Heart right ventricle (tissue), 16 donors: ENCODE results near the gene TSSK2. TPM values are rescaled to one million over a fixed set of nuclear protein-coding genes. Genes with fewer than 3 reads are reported as not detected.

ENCODE experiments used
- ATAC-seq, 8 donors: fragments of 200-7000 bp; cut with Tn5 transposase; one replicate each; pipeline ENCODE4 v1.9.1; 2020; ENCODE audit warnings: mild to moderate bottlenecking in 8 of 8, moderate library complexity in 8 of 8, moderate number of reproducible peaks in 1 of 8
- DNase-seq, 2 donors: peaks; one replicate each; pipeline ENCODE4 v3.0.0-alpha.2; 2020
- H3K27ac ChIP-seq, 10 donors: fragments of 200-600 bp; sonication (generic) in 2 of 10; one replicate each; pipeline versions ENCODE4 v1.5.0 to v1.8.0; 2020 to 2022; ENCODE audit warnings: mild to moderate bottlenecking in 3 of 10
- H3K27me3 ChIP-seq, 7 donors: fragments of 200-600 bp; one replicate each; pipeline ENCODE4 v1.8.0; 2021 to 2022; ENCODE audit warnings: mild to moderate bottlenecking in 2 of 7
- H3K36me3 ChIP-seq, 9 donors: fragments of 200-600 bp; sonication (generic) in 1 of 9; one replicate each; pipeline versions ENCODE4 v1.5.0 to v1.8.0; 2020 to 2022; ENCODE audit warnings: mild to moderate bottlenecking in 2 of 9
- H3K4me1 ChIP-seq, 9 donors: fragments of 200-600 bp; sonication (generic) in 1 of 9; one replicate each; pipeline versions ENCODE4 v1.5.0 to v1.8.0; 2020 to 2022; ENCODE audit warnings: mild to moderate bottlenecking in 4 of 9
- H3K4me3 ChIP-seq, 10 donors: fragments of 200-600 bp; sonication (generic) in 2 of 10; one replicate each; pipeline versions ENCODE4 v1.5.0 to v1.8.0; 2020 to 2022; ENCODE audit warnings: mild to moderate bottlenecking in 7 of 10, moderate library complexity in 2 of 10
- H3K9me3 ChIP-seq, 11 donors: fragments of 200-600 bp in 10 of 11; sonication (generic) in 2 of 11; one replicate each; pipeline versions ENCODE4 v1.5.0 to v1.8.0; 2013 to 2022; ENCODE audit warnings: mild to moderate bottlenecking in 2 of 11, control low read depth in 1 of 11, moderate library complexity in 1 of 11
- CTCF ChIP-seq, 9 donors: fragments of 200-600 bp; sonication (generic) in 2 of 9; IDR thresholded peaks; one replicate each; pipeline versions ENCODE4 v1.5.0 to v1.8.0; 2021 to 2022; ENCODE audit warnings: antibody characterized with exemption in 9 of 9, mild to moderate bottlenecking in 5 of 9, moderate library complexity in 1 of 9
- WGBS, 2 donors: extraction: QIAGEN DNeasy Blood & Tissue Kit; methylation state at CpG; one replicate each; pipeline ENCODE4 v1.1.7; 2013; ENCODE audit warnings: inconsistent platforms in 1 of 2; 5-methylcytosine and 5-hydroxymethylcytosine counted together
- intact Hi-C, 10 donors: fragments of 100-400 bp; cut with DNase I; formaldehyde crosslinking; loops; one replicate each; pipeline versions ENCODE4 v1.11.1 to v1.14.2; 2022
- polyA plus RNA-seq, 2 donors: library from polyadenylated mRNA; stranded (reverse); fragments of 200-250 nt; gene quantifications; one replicate each; pipeline ENCODE4 v1.2.3, GENCODE V29; 2013
- total RNA-seq, 10 donors: library from RNA; stranded (reverse); fragmentation: NEBNext Ultra II Directional in 3 of 10; extraction: Animal tissue kit (Norgen Biotek cat#: 25700) in 3 of 10; gene quantifications; one replicate each; pipeline versions ENCODE4 v1.2.1 to v1.2.4, GENCODE V29; 2021 to 2023
- donor health status: Arrhythmogenic right ventricular cardiomyopathy.
- donor health status: ischemic (EF 13 %, LVEDD 7.1; RV severe dilation, severe dysfunction).
- donor health status: healthy with polysubstance abuse.
- donor health status: DM: no; HTN: yes; CAD: no.
- donor health status: DM: no; HTN: no; CAD: no.
- donor health status: ischemic (EF 25% LVEDD 6.9; RV normal size, moderate dysfunction).
- donor health status: ischemic (EF 25% LVEDD 5.7; RV mildly dilated, moderate dysfunction).
- donor health status: healthy.
- donor health status: DM: yes; HTN: yes; CAD: no.
- donor health status: Ischemic cardiomyopathy.
- donor health status: ischemic (EF 35%, LVEDD 5.7; RV mildly dilated, moderate dysfunction).
- donor health status: nonischemic (EF 11% LVEDD 7.7; RV severe dilation, severe dysfunction).
- donor health status: DM: yes; HTN: yes; CAD: no.
- donor health status: PGD.
- donor health status: ischemic (EF 29% LVEDD 5.4; RV normal size, mild dysfunction).
- donor health status: nonischemic (EF 23%, LVEDD 6.1; RV moderate dilation, normal function).

Gene TSSK2
- total and polyA plus RNA-seq, 12 donors = 0.14 to 0.37 (median 0.19) TPM; not detected in 9

GRCh38 chr22:19110646-19111045 lies 20.5 kb upstream of the TSSK2 start:
- ATAC-seq (no peak), DNase-seq (no peak)
- Histone ChIP-seq H3K4me1 (peaks cover 21 to 77% (median 59%) of the 10 kb centered on the region in 9 donors), H3K27ac (peak overlapping the region in 1 of 10 donors; percentile 78), H3K4me3 (no peak overlapping the region), H3K27me3 (no peaks in the 10 kb centered on the region), H3K36me3 (peaks cover 0 to 5% (median 0%) of the 10 kb centered on the region in 9 donors), H3K9me3 (no peaks in the 10 kb centered on the region)
- intact Hi-C loops = loop anchor here in 1 of 10 donors (5.0 kb wide), 1 partner anchor 52 kb away; no protein-coding TSS in a partner anchor
- TF ChIP-seq CTCF (IDR thresholded peaks at IDR 0.05) = no peak

- TF ChIP-seq CTCF (IDR thresholded peaks at IDR 0.05) = no peak
Observed at GRCh38 chr22:19111140-19111539, 20.0 kb upstream of the TSSK2 start.

GRCh38 chr22:19111584-19111983 lies 19.5 kb upstream of the TSSK2 start:
- no peak for TF ChIP-seq CTCF (IDR thresholded peaks at IDR 0.05)
- 87 to 97% methylated on average over 3 of the region's 3 CpGs for WGBS, 2 donors
- H3K4me1 ChIP-seq = peaks cover 24 to 79% (median 59%) of the 10 kb centered on the region in 9 donors
- H3K9me3 ChIP-seq = no peaks in the 10 kb centered on the region
- H3K27me3 ChIP-seq = no peaks in the 10 kb centered on the region
- peaks cover 0 to 6% (median 0%) of the 10 kb centered on the region in 9 donors for H3K36me3 ChIP-seq
- intact Hi-C loops = loop anchor here in 1 of 10 donors (5.0 kb wide), 1 partner anchor 51 kb away; no protein-coding TSS in a partner anchor
- H3K4me3 ChIP-seq = no peak overlapping the region
- peak overlapping the region in 1 of 10 donors; percentile 78 for H3K27ac ChIP-seq
- DNase-seq (no peak), ATAC-seq (no peak)

More at GRCh38 chr22:19111140-19111539, 20.0 kb upstream of the TSSK2 start:
- Histone ChIP-seq H3K27ac (peak overlapping the region in 1 of 10 donors; percentile 78), H3K27me3 (no peaks in the 10 kb centered on the region), H3K4me1 (peaks cover 21 to 79% (median 59%) of the 10 kb centered on the region in 9 donors), H3K36me3 (peaks cover 0 to 6% (median 0%) of the 10 kb centered on the region in 9 donors), H3K9me3 (no peaks in the 10 kb centered on the region), H3K4me3 (no peak overlapping the region)
- intact Hi-C loops = loop anchor here in 1 of 10 donors (5.0 kb wide), 1 partner anchor 51 kb away; no protein-coding TSS in a partner anchor
- ATAC-seq (no peak), DNase-seq (no peak)
- 87 to 90% methylated on average over 3 of the region's 3 CpGs for WGBS, 2 donors

GRCh38 chr22:19113429-19113828 lies 17.7 kb upstream of the TSSK2 start:
- no peak for TF ChIP-seq CTCF (IDR thresholded peaks at IDR 0.05)
- intact Hi-C loops = loop anchor here in 1 of 10 donors (5.0 kb wide), 1 partner anchor 49 kb away; no protein-coding TSS in a partner anchor
- Histone ChIP-seq H3K36me3 (peaks cover 0 to 8% (median 0%) of the 10 kb centered on the region in 9 donors), H3K4me1 (peaks cover 32 to 78% (median 67%) of the 10 kb centered on the region in 9 donors), H3K27ac (no peak overlapping the region), H3K27me3 (no peaks in the 10 kb centered on the region), H3K9me3 (no peaks in the 10 kb centered on the region), H3K4me3 (no peak overlapping the region)
- ATAC-seq (no peak), DNase-seq (no peak)
- 98% methylated on average over 5 of the region's 5 CpGs for WGBS, 2 donors
